ENCODE measurements around the gene PAPLN. TPM values are rescaled to one million over a fixed set of nuclear protein-coding genes. Genes with fewer than 3 reads are reported as not detected.
A peak's percentile ranks its signal among the peaks of the same experiment; 100 is the strongest.

The PAPLN gene
- total RNA-seq, 1 donor from 2014 or later = 1.2 TPM

DNA sequence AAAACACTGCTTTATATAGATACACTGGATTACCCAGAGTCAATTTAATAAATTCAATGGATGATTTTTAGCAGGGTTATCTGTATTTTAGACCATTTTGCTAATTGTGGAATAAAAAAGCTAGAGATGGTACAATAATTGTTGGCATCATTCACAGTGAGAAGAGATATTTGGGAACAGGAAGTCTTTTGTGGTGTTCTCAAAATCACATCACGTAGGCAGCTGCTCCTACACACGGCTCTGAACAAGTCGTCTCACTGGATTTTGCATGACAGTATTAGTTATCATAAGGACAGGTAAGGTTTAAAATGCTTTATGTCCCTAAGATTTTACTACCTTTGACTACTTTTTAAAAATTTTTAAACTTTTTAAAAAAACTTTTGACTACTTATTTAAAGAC lies 52.0 kb downstream of the PAPLN start:
- Histone ChIP-seq H3K36me3 (peaks cover 78% of the 10 kb centered on the region), H3K4me1 (peaks cover 5% of the 10 kb centered on the region), H3K27me3 (ENCODE audit: low read depth) (no peaks in the 10 kb centered on the region), H3K4me3 (no peak overlapping the region), H3K27ac (replicated peaks) (no peak overlapping the region), H3K9me3 (replicated peaks) (no peaks in the 10 kb centered on the region)
- TF ChIP-seq, protein P1, sequence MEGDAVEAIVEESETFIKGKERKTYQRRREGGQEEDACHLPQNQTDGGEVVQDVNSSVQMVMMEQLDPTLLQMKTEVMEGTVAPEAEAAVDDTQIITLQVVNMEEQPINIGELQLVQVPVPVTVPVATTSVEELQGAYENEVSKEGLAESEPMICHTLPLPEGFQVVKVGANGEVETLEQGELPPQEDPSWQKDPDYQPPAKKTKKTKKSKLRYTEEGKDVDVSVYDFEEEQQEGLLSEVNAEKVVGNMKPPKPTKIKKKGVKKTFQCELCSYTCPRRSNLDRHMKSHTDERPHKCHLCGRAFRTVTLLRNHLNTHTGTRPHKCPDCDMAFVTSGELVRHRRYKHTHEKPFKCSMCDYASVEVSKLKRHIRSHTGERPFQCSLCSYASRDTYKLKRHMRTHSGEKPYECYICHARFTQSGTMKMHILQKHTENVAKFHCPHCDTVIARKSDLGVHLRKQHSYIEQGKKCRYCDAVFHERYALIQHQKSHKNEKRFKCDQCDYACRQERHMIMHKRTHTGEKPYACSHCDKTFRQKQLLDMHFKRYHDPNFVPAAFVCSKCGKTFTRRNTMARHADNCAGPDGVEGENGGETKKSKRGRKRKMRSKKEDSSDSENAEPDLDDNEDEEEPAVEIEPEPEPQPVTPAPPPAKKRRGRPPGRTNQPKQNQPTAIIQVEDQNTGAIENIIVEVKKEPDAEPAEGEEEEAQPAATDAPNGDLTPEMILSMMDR (IDR thresholded peaks at IDR 0.05; ENCODE audit: borderline replicate concordance) = no peak
- intact Hi-C loops (cut with micrococcal nuclease) = no loop called here
- no peak for DNase-seq

DNA sequence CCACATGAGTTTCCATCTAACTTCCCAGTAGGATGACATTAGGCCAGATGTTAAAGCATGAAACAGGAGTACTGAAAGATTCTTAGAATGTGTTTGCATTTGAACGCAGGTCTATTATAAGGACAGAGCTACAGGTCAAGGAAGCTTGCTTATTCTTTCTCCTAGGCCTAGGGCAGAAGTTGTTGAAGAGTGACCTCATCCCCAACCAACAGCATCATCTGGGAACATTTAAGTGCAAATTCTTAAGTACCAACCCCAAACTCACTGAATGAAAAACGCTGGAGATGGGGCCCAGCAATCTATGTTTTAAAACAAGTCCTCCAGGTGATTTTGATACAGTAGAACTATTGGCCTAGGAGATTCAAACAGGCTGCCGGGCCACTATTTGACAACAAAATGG lies 52.4 kb downstream of the PAPLN start:
- TF ChIP-seq, protein P1 (IDR thresholded peaks at IDR 0.05; ENCODE audit: borderline replicate concordance) = no peak
- H3K36me3 ChIP-seq = peaks cover 74% of the 10 kb centered on the region
- DNase-seq = no peak
- no peaks in the 10 kb centered on the region for H3K9me3 ChIP-seq (replicated peaks)
- H3K4me3 ChIP-seq = no peak overlapping the region
- H3K27ac ChIP-seq (replicated peaks) = no peak overlapping the region
- peaks cover 5% of the 10 kb centered on the region for H3K4me1 ChIP-seq
- no peaks in the 10 kb centered on the region for H3K27me3 ChIP-seq (ENCODE audit: low read depth)
- intact Hi-C loops (cut with micrococcal nuclease) = no loop called here

DNA sequence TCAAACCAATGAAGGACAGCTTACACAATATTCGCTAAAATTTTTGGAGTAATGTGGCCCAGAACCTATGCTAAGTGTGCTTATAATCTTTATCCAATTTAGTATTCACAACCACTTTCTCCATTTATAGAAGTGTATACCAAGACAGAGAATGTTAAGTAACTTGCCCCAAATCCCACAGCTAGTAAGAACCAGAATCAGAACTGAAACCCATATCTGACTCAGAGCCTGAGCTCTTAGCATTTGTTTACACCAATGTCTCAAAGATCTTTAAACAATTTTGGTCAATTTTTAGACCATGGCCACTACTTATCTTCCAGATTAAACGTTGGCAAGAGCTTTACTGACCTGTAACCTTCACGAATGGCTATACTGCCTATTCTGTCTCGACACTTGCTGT lies 53.0 kb downstream of the PAPLN start:
- Histone ChIP-seq H3K9me3 (replicated peaks) (no peaks in the 10 kb centered on the region), H3K4me3 (no peak overlapping the region), H3K4me1 (peaks cover 5% of the 10 kb centered on the region), H3K27ac (replicated peaks) (no peak overlapping the region), H3K27me3 (ENCODE audit: low read depth) (no peaks in the 10 kb centered on the region), H3K36me3 (peaks cover 68% of the 10 kb centered on the region)
- TF ChIP-seq, protein P1 (IDR thresholded peaks at IDR 0.05; ENCODE audit: borderline replicate concordance) = no peak
- DNase-seq = no peak
- intact Hi-C loops (cut with micrococcal nuclease) = no loop called here

DNA sequence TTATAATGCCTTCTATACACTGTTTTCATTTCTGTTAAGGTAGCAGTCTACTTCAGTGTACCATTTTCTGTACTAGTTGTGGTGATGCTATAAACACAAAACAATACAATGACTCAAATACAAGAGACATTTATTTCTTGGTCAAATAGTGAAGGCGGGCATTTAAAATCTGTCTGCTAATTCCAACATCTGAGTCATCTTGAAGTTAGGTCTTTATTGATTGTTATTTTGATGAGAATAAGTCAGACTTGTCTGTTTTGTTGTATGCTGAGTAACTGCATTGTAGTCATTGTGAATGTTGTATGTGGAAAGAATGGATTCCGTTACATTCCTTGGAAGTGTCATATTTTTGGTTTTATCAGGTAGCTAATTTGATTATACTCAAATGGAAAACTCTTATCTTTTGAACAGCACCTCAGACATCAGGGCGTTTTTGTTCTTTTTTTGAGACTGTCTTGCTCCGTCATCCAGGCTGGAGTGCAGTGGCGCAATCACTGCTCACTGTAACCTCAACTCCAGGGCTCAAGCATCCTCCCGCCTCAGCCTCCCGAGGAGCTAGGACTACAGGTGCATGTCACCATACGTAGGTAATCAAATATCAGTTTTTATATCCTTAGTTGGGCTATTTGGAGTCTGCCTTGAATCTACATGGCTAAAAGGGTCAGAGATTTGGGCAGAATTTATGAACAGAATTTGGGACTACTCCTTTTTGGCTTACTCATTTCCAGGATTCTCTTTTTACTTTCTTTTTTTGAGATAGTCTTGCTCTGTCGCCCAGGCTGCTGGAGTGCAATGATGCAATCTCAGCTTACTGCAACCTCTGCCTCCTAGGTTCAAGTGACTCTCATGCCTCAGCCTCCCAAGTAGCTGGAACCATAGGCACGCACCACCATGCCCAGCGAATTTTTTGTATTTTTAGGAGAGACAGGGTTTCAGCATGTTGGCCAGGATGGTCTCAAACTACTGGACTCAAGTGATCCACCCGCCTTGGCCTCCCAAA lies 56.8 kb downstream of the PAPLN start:
- H3K27ac ChIP-seq (replicated peaks) = no peak overlapping the region
- TF ChIP-seq, protein P1 (IDR thresholded peaks at IDR 0.05; ENCODE audit: borderline replicate concordance) = no peak
- H3K4me1 ChIP-seq = peaks cover 4% of the 10 kb centered on the region
- H3K9me3 ChIP-seq (replicated peaks) = no peaks in the 10 kb centered on the region
- peaks cover 40% of the 10 kb centered on the region for H3K36me3 ChIP-seq
- DNase-seq = no peak
- intact Hi-C loops (cut with micrococcal nuclease) = loop anchor here (2.0 kb wide), 1 partner anchor 179 kb away; no protein-coding TSS in a partner anchor
- H3K27me3 ChIP-seq (ENCODE audit: low read depth) = no peaks in the 10 kb centered on the region
- H3K4me3 ChIP-seq = no peak overlapping the region

DNA sequence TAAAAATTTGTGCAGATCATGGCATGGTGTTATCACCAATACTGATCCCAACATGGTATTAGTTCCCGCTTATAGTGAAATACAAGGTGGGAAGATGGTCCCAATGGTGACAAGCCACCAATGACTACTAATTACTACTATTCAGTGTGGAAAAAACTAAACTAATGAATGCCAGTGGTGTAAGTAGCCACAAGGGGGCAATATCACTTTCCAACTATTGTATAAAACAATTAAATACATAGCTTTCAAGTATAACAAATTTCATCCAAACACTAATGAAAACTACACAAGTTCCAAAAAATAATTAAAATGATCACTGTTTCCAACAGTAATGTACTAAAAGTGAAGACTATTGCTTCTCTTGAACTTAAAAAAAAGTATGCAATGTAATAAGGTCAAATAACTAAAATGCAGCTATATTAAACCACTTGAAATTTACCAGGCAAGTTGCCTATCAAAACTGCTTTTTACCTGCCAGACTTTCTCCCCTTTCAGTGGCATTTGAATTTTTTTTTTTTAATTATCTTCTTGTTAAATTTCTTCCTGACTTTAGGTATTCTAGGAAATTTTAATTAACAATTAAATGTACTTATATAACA lies 58.0 kb downstream of the PAPLN start:
- intact Hi-C loops (cut with micrococcal nuclease) = no loop called here
- Histone ChIP-seq H3K36me3 (peaks cover 32% of the 10 kb centered on the region), H3K27ac (replicated peaks) (no peak overlapping the region), H3K27me3 (ENCODE audit: low read depth) (no peaks in the 10 kb centered on the region), H3K4me1 (no peaks in the 10 kb centered on the region), H3K9me3 (replicated peaks) (no peaks in the 10 kb centered on the region), H3K4me3 (no peak overlapping the region)
- DNase-seq = no peak
- TF ChIP-seq, protein P1 (IDR thresholded peaks at IDR 0.05; ENCODE audit: borderline replicate concordance) = peak; percentile 83

Measured in left ventricle myocardium inferior (tissue), 1 donor.